22Rv1 (cell line): ENCODE results near the gene REL.
"Not testable (repeated sequence)": the region's sequence is repeated elsewhere in the genome, so short reads cannot be mapped to it uniquely, and the experiment has no call there.

Experiments used
- H3K27ac ChIP-seq: fragments of 450-650 bp; 2 replicates; pipeline ENCODE4 v1.5.1; 2017
- CTCF ChIP-seq: fragments of 450-650 bp; IDR thresholded peaks from 2 replicates; pipeline ENCODE4 v1.5.1; 2017; ENCODE audit warnings: mild to moderate bottlenecking
- ZFX ChIP-seq: fragments of 450-650 bp; IDR thresholded peaks from 2 replicates; pipeline ENCODE4 v1.6.1; 2017; ENCODE audit warnings: antibody characterized with exemption, borderline replicate concordance

REL gene

DNA sequence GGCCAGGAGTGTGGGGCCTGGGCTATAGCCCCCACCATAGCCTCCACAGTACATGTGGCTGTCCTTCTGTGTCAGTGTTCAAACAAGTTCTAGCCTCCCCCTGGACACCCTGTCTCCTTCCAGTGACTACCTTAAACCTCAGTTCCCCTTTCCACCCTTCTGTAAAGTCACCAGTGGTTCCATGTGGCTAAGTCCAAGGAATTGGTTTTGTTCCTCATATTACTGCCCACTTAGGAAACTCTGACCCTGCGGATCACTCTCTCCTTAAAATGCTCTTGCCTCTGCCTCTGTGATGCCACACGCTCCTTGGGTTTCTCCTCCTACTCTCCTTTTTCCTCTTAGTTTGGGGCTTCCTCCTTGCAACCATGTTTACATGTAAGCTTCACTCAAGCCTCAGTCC lies 27.8 kb upstream of the REL start:
- TF ChIP-seq ZFX (no peak), CTCF (no peak)
- H3K27ac ChIP-seq = no peak overlapping the region

DNA sequence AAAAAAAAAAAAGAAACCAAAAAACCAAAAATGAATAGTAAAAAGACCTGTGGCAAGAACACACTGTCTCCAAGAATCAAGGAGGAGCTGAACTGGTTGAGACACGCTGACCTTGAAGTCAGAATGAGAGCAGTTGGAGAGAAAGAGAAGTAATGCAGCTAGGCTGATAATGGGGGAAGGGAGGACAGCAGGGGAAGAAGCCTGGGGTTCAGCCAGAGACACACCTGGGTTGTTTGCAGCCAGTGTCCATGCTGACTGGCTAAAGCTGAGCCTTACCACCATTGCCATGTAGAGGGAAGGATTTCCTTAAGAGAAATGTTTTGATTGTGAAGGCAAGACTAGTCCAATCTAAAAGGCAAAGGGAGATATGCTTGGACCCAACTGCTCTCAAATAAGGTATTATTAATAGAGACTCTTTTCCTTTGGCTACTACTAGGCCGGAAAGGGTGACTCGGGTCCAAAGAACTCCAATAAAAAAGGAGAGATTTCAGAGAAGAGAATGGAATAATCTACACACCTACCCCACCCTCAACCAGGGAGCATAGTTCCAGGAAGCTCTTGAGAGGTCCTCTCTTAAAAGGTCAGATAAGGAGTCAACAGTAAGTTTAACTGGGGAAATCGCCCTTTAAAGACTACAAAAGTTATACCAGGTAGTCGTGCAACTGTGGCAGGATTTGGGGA lies 25.2 kb upstream of the REL start:
- no peak overlapping the region for H3K27ac ChIP-seq
- TF ChIP-seq ZFX (no peak), CTCF (no peak)

DNA sequence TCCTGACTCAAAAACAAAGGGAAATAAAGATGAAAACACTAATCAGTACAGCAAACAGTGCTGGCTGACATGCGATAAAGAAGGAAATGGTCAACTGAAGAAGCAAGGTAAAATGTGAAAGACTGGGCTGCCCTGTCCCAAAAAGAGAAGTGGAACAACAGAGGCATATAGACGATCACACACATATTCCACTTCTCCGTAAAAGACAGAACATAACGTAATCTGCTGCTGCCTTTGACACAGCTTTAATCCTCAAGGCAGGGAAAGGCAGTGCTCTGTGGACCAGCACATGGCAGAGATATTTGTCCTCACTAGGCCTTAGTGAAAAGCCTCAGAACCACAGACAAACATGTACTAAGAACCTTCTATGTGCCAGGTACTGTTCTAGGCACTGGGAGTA lies 24.3 kb upstream of the REL start:
- H3K27ac ChIP-seq = no peak overlapping the region
- TF ChIP-seq ZFX (no peak), CTCF (no peak)

GRCh38 chr2:60858897-60859311 lies 22.5 kb upstream of the REL start:
- TF ChIP-seq ZFX (no peak), CTCF (no peak)
- no peak overlapping the region for H3K27ac ChIP-seq

DNA sequence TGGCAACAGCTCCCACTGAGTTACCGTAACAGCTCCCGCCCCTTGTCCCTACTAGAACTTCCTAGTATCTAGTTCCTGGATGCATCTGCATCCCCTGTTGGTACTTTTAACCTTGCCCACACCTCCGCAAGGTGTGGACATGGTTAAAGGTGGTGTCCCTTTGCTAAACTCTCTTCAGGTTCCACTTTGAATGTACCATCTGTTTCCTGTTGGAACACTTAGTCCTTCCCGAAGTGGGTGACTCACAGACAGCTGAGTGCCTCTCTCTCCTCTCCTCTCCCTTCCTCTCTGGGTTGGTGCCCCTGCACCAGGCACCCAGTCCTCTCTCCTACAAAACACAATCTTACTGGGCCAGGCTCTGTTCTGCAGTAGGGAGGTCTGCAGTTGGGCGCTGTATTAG lies 19.6 kb upstream of the REL start:
- no peak for TF ChIP-seq ZFX
- TF ChIP-seq CTCF = no peak
- no peak overlapping the region for H3K27ac ChIP-seq

- no peak for TF ChIP-seq ZFX
- TF ChIP-seq CTCF = no peak
These were observed 18.7 kb upstream of the REL start for GRCh38 chr2:60862642-60863041.

GRCh38 chr2:60865361-60865760 lies 16.0 kb upstream of the REL start:
- H3K27ac ChIP-seq = not testable (repeated sequence)

More at GRCh38 chr2:60862642-60863041, 18.7 kb upstream of the REL start:
- H3K27ac ChIP-seq = no peak overlapping the region

DNA sequence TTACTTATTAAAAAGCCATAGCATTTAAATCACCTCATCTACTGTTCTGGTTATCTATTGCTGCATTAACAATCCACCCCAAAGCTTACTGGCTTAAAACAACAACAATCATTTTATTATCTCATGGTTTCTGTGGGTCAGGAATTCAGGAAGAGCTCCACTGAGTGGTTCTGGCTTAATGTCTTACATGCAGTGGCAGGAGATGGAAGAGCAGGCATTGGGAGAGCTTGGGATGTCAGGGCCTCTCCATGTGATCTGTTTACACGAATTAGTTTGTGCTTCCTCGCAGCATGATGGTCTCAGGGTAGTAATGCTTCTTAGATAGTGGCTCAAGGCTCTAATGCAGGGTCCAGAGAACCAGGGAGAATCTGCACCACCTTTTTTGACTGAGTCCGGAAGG lies 14.4 kb upstream of the REL start:
- TF ChIP-seq CTCF (no peak), ZFX (no peak)
- H3K27ac ChIP-seq = no peak overlapping the region
